Spinal cord (tissue), 10 donors: ENCODE data around the gene OR4K15. TPM values are rescaled to one million over a fixed set of nuclear protein-coding genes. Genes with fewer than 3 reads are reported as not detected.

Experiments
- DNase-seq, 6 donors: peaks; one replicate each; pipeline versions ENCODE4 v3.0.0 to v3.0.0-alpha.2; 2013 to 2015; ENCODE audit warnings: low spot score in 6 of 6, low read depth in 4 of 6
- H3K27ac ChIP-seq: one replicate; pipeline ENCODE4 v1.5.1; 2013; ENCODE audit warnings: low read depth, low read length, control low read depth
- H3K27me3 ChIP-seq: one replicate; pipeline ENCODE4 v1.6.1; 2013; ENCODE audit warnings: low read length; ENCODE audit not compliant: control insufficient read depth, insufficient read depth
- H3K36me3 ChIP-seq: one replicate; pipeline ENCODE4 v1.6.1; 2013; ENCODE audit warnings: low read length; ENCODE audit not compliant: control insufficient read depth, insufficient read depth
- H3K4me1 ChIP-seq: one replicate; pipeline ENCODE4 v1.6.1; 2013; ENCODE audit warnings: low read length; ENCODE audit not compliant: control insufficient read depth, insufficient read depth
- H3K4me3 ChIP-seq: one replicate; pipeline ENCODE4 v1.5.1; 2013; ENCODE audit warnings: low read depth, low read length, control low read depth
- H3K9me3 ChIP-seq: one replicate; pipeline ENCODE4 v1.6.1; 2013; ENCODE audit warnings: low read length; ENCODE audit not compliant: control insufficient read depth, insufficient read depth
- WGBS: methylation state at CpG from one replicate; pipeline ENCODE4 v1.1.5; 2013; ENCODE audit warnings: missing lambda C conversion rate; ENCODE audit not compliant: insufficient coverage; 5-methylcytosine and 5-hydroxymethylcytosine counted together
- polyA plus RNA-seq, 2 donors: library from polyadenylated mRNA; unstranded; fragments of 120-200 nt; gene quantifications; one replicate each; pipeline ENCODE4 v1.2.1, GENCODE V29; 2013; ENCODE audit not compliant: insufficient read length in 2 of 2
- total RNA-seq, 2 donors: library from RNA; depleted of rRNA in 1 of 2; stranded (reverse); fragments of 120-200 nt in 1 of 2; fragments of >200 nt in 1 of 2; gene quantifications; one replicate each; pipeline versions ENCODE4 v1.2.3 to v1.2.4, GENCODE V29; 2013 to 2014
- donor health status: healthy.

OR4K15 gene
- total and polyA plus RNA-seq, 4 donors, result not detected

DNA sequence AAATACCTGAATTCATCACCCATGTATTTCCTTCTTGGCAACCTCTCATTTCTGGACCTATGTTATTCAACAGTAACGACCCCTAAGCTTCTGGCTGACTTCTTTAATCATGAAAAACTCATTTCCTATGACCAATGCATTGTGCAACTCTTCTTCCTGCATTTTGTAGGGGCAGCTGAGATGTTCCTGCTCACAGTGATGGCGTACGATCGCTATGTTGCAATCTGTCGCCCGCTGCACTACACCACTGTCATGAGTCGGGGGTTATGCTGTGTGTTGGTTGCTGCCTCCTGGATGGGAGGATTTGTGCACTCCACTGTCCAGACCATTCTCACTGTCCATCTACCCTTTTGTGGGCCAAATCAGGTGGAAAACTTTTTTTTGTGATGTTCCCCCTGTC, 26.9 kb downstream of the OR4K15 start:
- H3K9me3 ChIP-seq, result peaks cover 1% of the 10 kb centered on the region
- no peak overlapping the region for H3K27ac ChIP-seq
- 9% methylated on average over 1 of the region's 7 CpGs for WGBS
- H3K4me1 ChIP-seq, result no peaks in the 10 kb centered on the region
- no peak for DNase-seq
- H3K27me3 ChIP-seq, result no peaks in the 10 kb centered on the region
- H3K4me3 ChIP-seq, result no peak overlapping the region
- no peaks in the 10 kb centered on the region for H3K36me3 ChIP-seq

DNA sequence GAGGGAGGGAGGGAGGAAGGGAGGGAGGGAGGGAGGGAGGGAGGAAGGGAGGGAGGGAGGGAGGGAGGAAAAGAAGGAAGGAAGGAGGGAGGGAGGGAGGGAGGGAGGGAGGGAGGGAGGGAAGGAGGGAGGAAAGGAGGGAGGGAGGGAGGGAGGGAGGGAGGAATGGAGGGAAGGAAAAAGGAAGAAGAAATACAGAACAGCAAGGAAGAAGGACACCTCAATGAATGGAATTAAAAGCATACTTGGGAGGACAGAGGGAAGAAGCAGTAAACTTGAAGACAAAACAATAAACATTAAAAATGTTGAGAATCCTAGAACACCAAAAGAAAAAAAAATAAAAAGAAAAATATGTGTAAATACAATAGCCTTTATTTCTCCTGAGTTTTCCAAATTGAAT, 32.8 kb downstream of the OR4K15 start:
- Histone ChIP-seq H3K27me3 (no peaks in the 10 kb centered on the region), H3K4me1 (no peaks in the 10 kb centered on the region), H3K27ac (no peak overlapping the region), H3K36me3 (no peaks in the 10 kb centered on the region), H3K9me3 (peaks cover 1% of the 10 kb centered on the region), H3K4me3 (no peak overlapping the region)
- no peak for DNase-seq

DNA sequence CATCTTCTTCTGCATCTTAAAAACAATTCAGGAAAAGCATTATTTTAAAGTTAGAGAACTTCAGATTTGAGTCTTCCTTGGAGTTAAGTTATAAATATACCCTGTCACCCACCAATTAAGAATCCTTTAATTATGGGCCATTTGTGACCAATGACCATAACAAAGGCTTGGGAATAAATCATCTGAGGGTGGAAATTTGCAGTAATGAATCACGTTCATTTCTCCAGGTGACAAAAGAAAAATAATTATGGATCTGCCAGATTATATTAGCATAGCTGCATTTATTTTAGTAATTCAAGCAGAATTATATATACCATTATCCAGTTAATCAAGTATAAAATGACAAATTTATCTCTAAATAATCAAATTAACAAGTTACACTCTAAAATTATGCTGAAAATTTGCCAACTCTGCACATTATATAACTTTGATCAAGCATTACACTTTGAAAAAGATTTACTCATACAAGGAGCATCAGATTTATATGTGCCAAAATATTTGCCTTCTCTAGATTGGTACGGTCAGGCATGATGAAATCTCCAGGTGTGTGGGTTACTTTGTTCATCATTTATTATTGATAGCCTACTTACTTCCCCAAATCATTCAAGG, 44.0 kb downstream of the OR4K15 start, which contains the start of gene OR4K14:
Gene OR4K14 (minus strand): TSS at position 51 of the 609 bp plus-strand sequence. CDS start 4,114 bp downstream, outside the sequence.
- no peaks in the 10 kb centered on the region for H3K27me3 ChIP-seq
- no peaks in the 10 kb centered on the region for H3K36me3 ChIP-seq
- H3K4me1 ChIP-seq, result no peaks in the 10 kb centered on the region
- no peak for DNase-seq
- no CpG with 5 or more reads among the region's 2 CpGs for WGBS
- no peaks in the 10 kb centered on the region for H3K9me3 ChIP-seq
- H3K4me3 ChIP-seq, result no peak within 1 kb of the TSS
- H3K27ac ChIP-seq, result no peak within 1 kb of the TSS

Other genes with a start within 250 kb of the OR4K15 start
- not detected for gene OR4Q3, start 232.0 kb upstream of the OR4K15 start, total RNA-seq
- not detected for gene OR4Q3, start 232.0 kb upstream of the OR4K15 start, polyA plus RNA-seq
- not detected for gene OR4M1, start 202.1 kb upstream of the OR4K15 start, total RNA-seq
- gene OR4M1, start 202.1 kb upstream of the OR4K15 start, polyA plus RNA-seq, result not detected
- not detected for gene OR4N2, start 171.8 kb upstream of the OR4K15 start, total RNA-seq
- not detected for gene OR4N2, start 171.8 kb upstream of the OR4K15 start, polyA plus RNA-seq
- gene OR4K2, start 100.4 kb upstream of the OR4K15 start, total RNA-seq, result not detected
- gene OR4K2, start 100.4 kb upstream of the OR4K15 start, polyA plus RNA-seq, result not detected
- not detected for gene OR4K5, start 55.0 kb upstream of the OR4K15 start, total RNA-seq
- gene OR4K5, start 55.0 kb upstream of the OR4K15 start, polyA plus RNA-seq, result not detected
- gene OR4K1, start 44.7 kb upstream of the OR4K15 start, total RNA-seq, result not detected
- gene OR4K1, start 44.7 kb upstream of the OR4K15 start, polyA plus RNA-seq, result not detected
- gene OR4Q2, start 26.6 kb downstream of the OR4K15 start, total RNA-seq, result not detected
- gene OR4Q2, start 26.6 kb downstream of the OR4K15 start, polyA plus RNA-seq, result not detected
- not detected for gene OR4K14, start 43.7 kb downstream of the OR4K15 start, total RNA-seq
- gene OR4K14, start 43.7 kb downstream of the OR4K15 start, polyA plus RNA-seq, result not detected
- not detected for gene OR4K13, start 60.4 kb downstream of the OR4K15 start, total RNA-seq
- not detected for gene OR4K13, start 60.4 kb downstream of the OR4K15 start, polyA plus RNA-seq
- gene OR4L1, start 84.5 kb downstream of the OR4K15 start, total RNA-seq, result not detected
- gene OR4L1, start 84.5 kb downstream of the OR4K15 start, polyA plus RNA-seq, result not detected
- not detected for gene OR4K17, start 135.1 kb downstream of the OR4K15 start, total RNA-seq
- under 1 TPM in 1 of 2 donors, not detected in 1; 0.06 TPM for gene OR4K17, start 135.1 kb downstream of the OR4K15 start, polyA plus RNA-seq
- not detected for gene OR4N5, start 163.2 kb downstream of the OR4K15 start, total RNA-seq
- gene OR4N5, start 163.2 kb downstream of the OR4K15 start, polyA plus RNA-seq, result not detected
- gene OR11G2, start 215.3 kb downstream of the OR4K15 start, total RNA-seq, result not detected
- gene OR11G2, start 215.3 kb downstream of the OR4K15 start, polyA plus RNA-seq, result under 1 TPM in 1 of 2 donors, not detected in 1; 0.05 TPM
- not detected for gene OR11H6, start 248.1 kb downstream of the OR4K15 start, total RNA-seq
- gene OR11H6, start 248.1 kb downstream of the OR4K15 start, polyA plus RNA-seq, result not detected